ENCODE data around the gene KRTAP25-1.

The KRTAP25-1 gene

DNA sequence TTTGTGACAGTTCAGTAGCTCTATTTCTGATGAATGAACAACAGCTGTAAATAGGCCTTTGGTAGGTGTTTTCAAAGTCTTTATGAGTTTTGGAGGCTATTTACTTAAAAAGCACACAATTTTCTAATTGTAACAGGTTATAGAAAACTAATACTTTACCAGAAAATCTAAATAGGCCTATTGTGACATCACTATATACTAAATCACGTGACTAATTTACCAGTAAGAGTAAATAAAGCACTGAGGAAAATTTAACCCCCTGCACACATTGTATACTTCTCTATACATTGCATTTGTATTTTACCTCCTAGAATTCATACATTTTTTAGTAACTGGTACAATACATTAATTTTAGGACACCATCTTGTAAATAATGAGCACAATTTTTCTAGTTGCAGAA, 15.8 kb upstream of the KRTAP25-1 start:
- Histone ChIP-seq H3K9ac (ENCODE audit: low read length) (no peak overlapping the region), H3K9me3 (ENCODE audit: control insufficient read depth, low read length) (no peaks in the 10 kb centered on the region), H3K4me3 (ENCODE audit: low read length) (no peak overlapping the region), H3K4me1 (ENCODE audit: control insufficient read depth, insufficient read depth, low read length) (no peaks in the 10 kb centered on the region), H3K36me3 (ENCODE audit: control insufficient read depth, insufficient read depth, low read length) (no peaks in the 10 kb centered on the region), H3K27me3 (ENCODE audit: control insufficient read depth, insufficient read depth, low read length) (no peaks in the 10 kb centered on the region)

DNA sequence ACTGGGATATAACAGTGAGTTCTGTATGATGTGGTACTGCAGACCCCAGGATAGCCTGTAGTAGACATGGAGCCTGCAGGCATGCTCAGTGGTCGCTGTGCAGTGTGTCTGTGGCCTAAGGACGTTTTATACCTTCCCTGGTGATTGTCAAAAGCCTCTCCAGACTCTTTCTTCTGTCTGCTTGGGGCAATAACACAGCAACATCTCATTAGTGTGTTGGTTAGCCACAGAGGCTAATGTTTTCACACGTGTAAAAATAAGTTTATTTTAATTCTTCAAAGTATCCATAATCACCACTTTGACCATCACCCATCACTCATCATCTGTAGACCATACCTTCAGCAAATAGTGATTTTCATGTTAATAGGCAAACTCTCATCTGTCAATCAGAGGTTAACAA, 6.5 kb downstream of the KRTAP25-1 start, which contains the start of gene KRTAP24-1:
TSS of gene KRTAP24-1 (minus strand) at position 101 of the 400 bp plus-strand sequence. CDS start at position 83, 18 bp downstream.
- H3K4me3 ChIP-seq (ENCODE audit: low read length): no peak within 1 kb of the TSS
- H3K4me1 ChIP-seq (ENCODE audit: control insufficient read depth, insufficient read depth, low read length): no peaks in the 10 kb centered on the region
- H3K9ac ChIP-seq (ENCODE audit: low read length): no peak within 1 kb of the TSS
- no peaks in the 10 kb centered on the region for H3K27me3 ChIP-seq (ENCODE audit: control insufficient read depth, insufficient read depth, low read length)
- no peaks in the 10 kb centered on the region for H3K36me3 ChIP-seq (ENCODE audit: control insufficient read depth, insufficient read depth, low read length)
- no peaks in the 10 kb centered on the region for H3K9me3 ChIP-seq (ENCODE audit: control insufficient read depth, low read length)

DNA sequence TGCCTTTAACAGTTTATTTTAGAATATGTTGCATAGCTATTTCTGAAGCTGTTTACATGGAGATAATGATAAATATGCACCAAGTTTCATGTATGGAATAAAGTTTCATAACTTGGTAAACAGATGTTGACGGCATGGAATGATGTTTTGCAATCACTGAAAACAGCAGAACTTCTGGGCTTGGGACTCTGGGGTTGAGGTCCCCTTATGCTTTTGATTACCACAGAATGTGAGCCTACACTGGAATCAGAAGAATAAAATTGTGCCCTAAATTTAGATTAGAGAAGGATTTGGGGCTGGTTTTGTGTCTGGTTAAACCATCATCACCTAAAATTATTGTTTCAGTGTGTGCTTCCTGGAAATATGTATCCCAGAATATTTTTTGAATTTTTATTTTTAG, 17.7 kb downstream of the KRTAP25-1 start:
- H3K27me3 ChIP-seq (ENCODE audit: control insufficient read depth, insufficient read depth, low read length): no peaks in the 10 kb centered on the region
- no peak overlapping the region for H3K4me3 ChIP-seq (ENCODE audit: low read length)
- no peaks in the 10 kb centered on the region for H3K4me1 ChIP-seq (ENCODE audit: control insufficient read depth, insufficient read depth, low read length)
- H3K9ac ChIP-seq (ENCODE audit: low read length): no peak overlapping the region
- H3K36me3 ChIP-seq (ENCODE audit: control insufficient read depth, insufficient read depth, low read length): no peaks in the 10 kb centered on the region
- H3K9me3 ChIP-seq (ENCODE audit: control insufficient read depth, low read length): no peaks in the 10 kb centered on the region

GRCh38 chr21:30271156-30271555, 18.2 kb downstream of the KRTAP25-1 start:
- Histone ChIP-seq H3K4me1 (ENCODE audit: control insufficient read depth, insufficient read depth, low read length) (no peaks in the 10 kb centered on the region), H3K9me3 (ENCODE audit: control insufficient read depth, low read length) (no peaks in the 10 kb centered on the region), H3K4me3 (ENCODE audit: low read length) (no peak overlapping the region), H3K9ac (ENCODE audit: low read length) (no peak overlapping the region), H3K27me3 (ENCODE audit: control insufficient read depth, insufficient read depth, low read length) (no peaks in the 10 kb centered on the region), H3K36me3 (ENCODE audit: control insufficient read depth, insufficient read depth, low read length) (no peaks in the 10 kb centered on the region)

DNA sequence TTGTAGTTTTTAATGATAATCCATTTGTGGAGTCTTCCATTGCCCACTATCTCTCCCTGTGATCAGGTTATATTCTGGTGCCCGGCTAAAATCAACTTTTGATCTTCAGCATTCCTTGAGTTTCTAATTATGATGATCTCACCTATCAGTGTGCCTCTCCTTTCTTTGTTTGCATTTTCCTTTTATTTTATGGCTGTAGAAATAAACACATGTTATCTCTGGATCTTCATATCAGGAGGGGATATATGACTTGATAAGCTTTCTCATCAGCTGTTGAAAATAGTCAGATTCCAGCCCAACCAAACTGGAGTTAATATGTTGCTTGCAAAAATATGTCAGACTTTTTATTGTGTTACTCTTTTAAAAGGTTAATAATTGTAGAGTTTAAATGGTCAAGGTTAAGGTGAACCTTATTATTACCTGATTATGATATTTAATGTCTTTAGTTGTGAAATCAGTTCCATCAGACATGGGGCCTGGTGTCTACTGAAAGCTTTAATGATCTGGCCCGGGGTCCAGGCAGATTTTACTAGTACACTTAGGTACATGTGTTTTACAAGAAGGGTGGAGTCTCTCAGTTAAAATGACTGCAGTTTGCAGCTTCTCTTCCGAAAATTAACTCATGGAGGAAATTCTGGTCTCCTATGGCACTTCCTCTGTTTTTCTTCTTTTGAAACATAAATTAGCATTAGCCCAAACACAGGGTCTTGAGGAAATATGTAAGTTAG, 19.3 kb downstream of the KRTAP25-1 start:
- no peaks in the 10 kb centered on the region for H3K9me3 ChIP-seq (ENCODE audit: control insufficient read depth, low read length)

DNA sequence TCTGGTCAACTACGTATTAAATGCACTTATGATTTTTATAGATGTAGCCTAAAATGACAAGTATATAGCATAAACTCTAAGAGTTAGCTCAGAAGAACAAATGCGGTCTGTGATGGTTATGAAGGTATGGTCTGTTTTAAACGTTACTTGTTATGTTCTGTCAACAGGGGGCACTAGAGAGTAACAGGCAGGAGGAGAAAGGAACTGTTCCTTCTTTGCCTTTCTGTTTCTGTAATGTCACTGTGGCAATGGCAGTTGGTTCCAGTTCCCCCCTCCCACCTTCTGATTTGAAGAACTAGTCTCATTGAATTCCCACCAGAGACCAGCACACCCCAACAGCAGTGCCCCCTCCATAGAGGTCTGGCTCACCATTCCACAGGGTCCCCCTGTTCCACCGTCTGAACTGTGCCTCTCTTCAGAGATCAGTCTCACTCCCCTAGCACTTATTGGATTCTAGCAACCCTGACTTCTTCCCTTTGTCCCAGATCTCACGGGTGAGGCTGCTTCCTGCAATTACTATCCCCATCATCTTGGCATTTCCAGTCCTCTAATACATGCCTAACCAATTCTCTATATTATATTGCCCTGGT, 20.6 kb downstream of the KRTAP25-1 start:
- Histone ChIP-seq H3K27me3 (ENCODE audit: control insufficient read depth, insufficient read depth, low read length) (no peaks in the 10 kb centered on the region), H3K4me3 (ENCODE audit: low read length) (no peak overlapping the region), H3K4me1 (ENCODE audit: control insufficient read depth, insufficient read depth, low read length) (no peaks in the 10 kb centered on the region), H3K9me3 (ENCODE audit: control insufficient read depth, low read length) (no peaks in the 10 kb centered on the region), H3K36me3 (ENCODE audit: control insufficient read depth, insufficient read depth, low read length) (no peaks in the 10 kb centered on the region), H3K9ac (ENCODE audit: low read length) (no peak overlapping the region)

More for the DNA sequence above, 19.3 kb downstream of the KRTAP25-1 start:
- H3K27me3 ChIP-seq (ENCODE audit: control insufficient read depth, insufficient read depth, low read length): no peaks in the 10 kb centered on the region
- H3K4me1 ChIP-seq (ENCODE audit: control insufficient read depth, insufficient read depth, low read length): no peaks in the 10 kb centered on the region
- no peak overlapping the region for H3K9ac ChIP-seq (ENCODE audit: low read length)
- no peaks in the 10 kb centered on the region for H3K36me3 ChIP-seq (ENCODE audit: control insufficient read depth, insufficient read depth, low read length)
- no peak overlapping the region for H3K4me3 ChIP-seq (ENCODE audit: low read length)

DNA sequence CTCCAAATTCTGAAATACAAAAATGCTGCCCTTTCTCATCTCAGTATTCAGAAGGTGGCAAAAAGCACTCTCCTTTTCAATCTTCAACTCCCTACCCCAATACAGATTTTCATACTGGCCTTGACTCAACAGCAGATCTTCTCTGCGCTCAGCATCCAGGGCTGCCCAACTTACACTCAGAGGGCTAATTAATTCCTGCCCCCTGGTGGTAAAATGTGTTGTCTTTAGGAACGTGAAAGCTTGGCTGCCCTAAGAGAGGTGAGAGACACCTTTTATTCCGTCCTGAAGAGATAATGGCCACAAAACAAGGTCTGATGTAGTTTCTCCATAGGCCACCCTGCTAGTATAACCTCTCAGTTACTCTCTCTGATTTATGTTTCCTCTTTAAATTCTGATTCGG, 31.5 kb downstream of the KRTAP25-1 start:
- H3K4me3 ChIP-seq (ENCODE audit: low read length): no peak overlapping the region
- no peak overlapping the region for H3K9ac ChIP-seq (ENCODE audit: low read length)
- H3K27me3 ChIP-seq (ENCODE audit: control insufficient read depth, insufficient read depth, low read length): no peaks in the 10 kb centered on the region
- no peaks in the 10 kb centered on the region for H3K36me3 ChIP-seq (ENCODE audit: control insufficient read depth, insufficient read depth, low read length)
- no peaks in the 10 kb centered on the region for H3K4me1 ChIP-seq (ENCODE audit: control insufficient read depth, insufficient read depth, low read length)
- no peaks in the 10 kb centered on the region for H3K9me3 ChIP-seq (ENCODE audit: control insufficient read depth, low read length)

GRCh38 chr21:30256100-30256499, 33.2 kb downstream of the KRTAP25-1 start:
- no peak overlapping the region for H3K9ac ChIP-seq (ENCODE audit: low read length)
- no peaks in the 10 kb centered on the region for H3K4me1 ChIP-seq (ENCODE audit: control insufficient read depth, insufficient read depth, low read length)
- no peaks in the 10 kb centered on the region for H3K27me3 ChIP-seq (ENCODE audit: control insufficient read depth, insufficient read depth, low read length)
- no peak overlapping the region for H3K4me3 ChIP-seq (ENCODE audit: low read length)
- no peaks in the 10 kb centered on the region for H3K36me3 ChIP-seq (ENCODE audit: control insufficient read depth, insufficient read depth, low read length)
- no peaks in the 10 kb centered on the region for H3K9me3 ChIP-seq (ENCODE audit: control insufficient read depth, low read length)

- H3K9me3 ChIP-seq (ENCODE audit: control insufficient read depth, low read length): no peaks in the 10 kb centered on the region
These were observed 33.6 kb downstream of the KRTAP25-1 start for GRCh38 chr21:30255679-30256078.

DNA sequence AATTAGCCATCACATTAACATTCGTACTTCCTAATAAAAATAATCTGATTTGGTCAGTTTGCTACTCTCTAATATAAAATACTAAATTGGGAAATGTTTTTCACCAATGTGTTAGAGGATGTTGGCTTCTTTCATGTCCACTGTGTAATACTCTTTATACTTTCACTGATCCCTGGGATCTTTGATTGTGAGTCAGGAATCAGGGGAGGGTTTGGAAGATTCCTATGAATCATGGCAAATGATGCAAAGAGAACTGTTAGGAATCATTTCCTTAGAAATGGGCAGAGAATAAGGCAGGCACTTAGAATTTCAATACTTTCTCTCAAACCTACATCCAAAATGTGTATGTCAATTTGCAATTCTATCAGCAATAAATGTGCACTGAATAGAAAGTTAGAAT, 37.5 kb downstream of the KRTAP25-1 start:
- Histone ChIP-seq H3K27me3 (ENCODE audit: control insufficient read depth, insufficient read depth, low read length) (no peaks in the 10 kb centered on the region), H3K9me3 (ENCODE audit: control insufficient read depth, low read length) (no peaks in the 10 kb centered on the region), H3K4me3 (ENCODE audit: low read length) (no peak overlapping the region), H3K9ac (ENCODE audit: low read length) (no peak overlapping the region), H3K4me1 (ENCODE audit: control insufficient read depth, insufficient read depth, low read length) (no peaks in the 10 kb centered on the region), H3K36me3 (ENCODE audit: control insufficient read depth, insufficient read depth, low read length) (no peaks in the 10 kb centered on the region)

More at GRCh38 chr21:30255679-30256078, 33.6 kb downstream of the KRTAP25-1 start:
- Histone ChIP-seq H3K9ac (ENCODE audit: low read length) (no peak overlapping the region), H3K4me3 (ENCODE audit: low read length) (no peak overlapping the region), H3K4me1 (ENCODE audit: control insufficient read depth, insufficient read depth, low read length) (no peaks in the 10 kb centered on the region), H3K36me3 (ENCODE audit: control insufficient read depth, insufficient read depth, low read length) (no peaks in the 10 kb centered on the region), H3K27me3 (ENCODE audit: control insufficient read depth, insufficient read depth, low read length) (no peaks in the 10 kb centered on the region)

DNA sequence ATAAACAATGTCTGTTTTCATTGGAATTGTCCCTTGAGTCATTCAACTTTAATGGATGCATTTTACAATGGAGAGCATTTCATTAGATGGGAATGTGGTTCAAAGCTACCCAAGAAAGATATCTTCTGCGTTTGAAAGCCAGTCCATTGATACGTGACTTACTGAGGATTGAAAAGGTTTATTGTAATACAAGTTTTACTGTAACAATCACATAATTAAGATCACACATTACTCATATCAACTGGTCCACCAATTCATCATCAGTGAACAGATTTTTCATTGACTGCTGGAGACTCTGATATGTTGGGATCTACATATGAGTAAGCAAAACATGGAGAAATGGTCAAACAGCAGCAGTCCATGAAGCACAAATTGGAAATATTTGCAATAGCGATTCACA, 39.4 kb downstream of the KRTAP25-1 start:
- Histone ChIP-seq H3K9ac (ENCODE audit: low read length) (no peak overlapping the region), H3K36me3 (ENCODE audit: control insufficient read depth, insufficient read depth, low read length) (no peaks in the 10 kb centered on the region), H3K9me3 (ENCODE audit: control insufficient read depth, low read length) (no peaks in the 10 kb centered on the region), H3K4me1 (ENCODE audit: control insufficient read depth, insufficient read depth, low read length) (no peaks in the 10 kb centered on the region), H3K4me3 (ENCODE audit: low read length) (no peak overlapping the region), H3K27me3 (ENCODE audit: control insufficient read depth, insufficient read depth, low read length) (no peaks in the 10 kb centered on the region)

DNA sequence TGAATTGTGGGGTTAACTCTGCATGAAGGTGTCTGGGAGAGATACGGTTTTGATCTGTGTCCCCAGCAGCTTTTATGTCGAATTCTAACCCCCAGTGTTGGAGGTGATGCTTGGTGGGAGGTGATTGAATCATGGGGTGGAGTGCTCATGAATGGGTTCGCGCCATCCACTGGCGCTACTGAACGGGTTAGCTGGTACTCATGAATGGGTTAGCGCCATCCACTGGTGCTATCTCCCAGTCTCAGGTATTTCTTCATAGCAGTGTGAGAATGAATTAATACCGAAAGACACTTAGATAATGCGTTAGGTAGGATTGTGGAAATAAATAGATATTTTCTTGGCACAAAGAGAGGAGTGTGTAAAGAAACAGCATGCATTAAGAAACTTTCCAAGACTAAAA, 40.5 kb downstream of the KRTAP25-1 start:
- Histone ChIP-seq H3K9ac (ENCODE audit: low read length) (no peak overlapping the region), H3K27me3 (ENCODE audit: control insufficient read depth, insufficient read depth, low read length) (no peaks in the 10 kb centered on the region), H3K36me3 (ENCODE audit: control insufficient read depth, insufficient read depth, low read length) (no peaks in the 10 kb centered on the region), H3K4me1 (ENCODE audit: control insufficient read depth, insufficient read depth, low read length) (no peaks in the 10 kb centered on the region), H3K9me3 (ENCODE audit: control insufficient read depth, low read length) (no peaks in the 10 kb centered on the region), H3K4me3 (ENCODE audit: low read length) (no peak overlapping the region)

Measured in mucosa of stomach (tissue), 1 donor.